Astrocyte (in vitro differentiated cells and primary cell): ENCODE results near the gene SHISAL2B.

Source experiments
- EZH2 ChIP-seq: IDR thresholded peaks from 2 replicates; pipeline ENCODE4 v1.6.1; 2012; ENCODE audit warnings: mild to moderate bottlenecking, low read length, inconsistent platforms; ENCODE audit not compliant: insufficient read depth
- TF ChIP-seq, protein P1 (sequence below): IDR thresholded peaks from 2 replicates; pipeline ENCODE4 v1.5.1; 2011; ENCODE audit warnings: low read depth, mild to moderate bottlenecking, inconsistent platforms, low read length, moderate library complexity; ENCODE audit not compliant: insufficient read depth

DNA sequence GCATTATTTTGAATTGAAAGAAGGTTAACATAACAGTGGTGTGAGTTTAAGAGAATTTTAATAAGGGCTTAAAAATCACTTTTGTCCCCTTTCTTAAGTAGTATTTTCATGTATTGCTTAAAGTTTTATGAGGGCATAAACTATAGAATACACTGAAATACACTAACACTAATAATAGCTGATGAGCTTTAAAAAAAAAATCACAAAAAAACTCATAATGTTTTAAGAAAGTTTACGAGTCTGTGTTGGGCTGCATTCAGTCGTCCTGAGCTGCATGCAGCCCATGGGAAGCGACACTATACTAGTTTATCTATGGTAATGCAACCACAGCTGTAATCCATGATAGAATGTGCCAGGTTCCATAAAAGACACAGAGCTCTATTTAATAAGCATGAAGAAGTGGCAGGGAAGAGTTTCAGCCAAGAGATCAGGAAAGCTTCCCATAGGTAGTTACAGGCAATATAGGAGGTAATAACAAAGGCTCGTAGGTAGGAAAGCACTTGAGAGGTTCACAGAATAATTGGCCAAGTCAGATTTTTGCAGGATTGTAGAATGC lies 73.7 kb downstream of the SHISAL2B start:
- TF ChIP-seq, protein P1, sequence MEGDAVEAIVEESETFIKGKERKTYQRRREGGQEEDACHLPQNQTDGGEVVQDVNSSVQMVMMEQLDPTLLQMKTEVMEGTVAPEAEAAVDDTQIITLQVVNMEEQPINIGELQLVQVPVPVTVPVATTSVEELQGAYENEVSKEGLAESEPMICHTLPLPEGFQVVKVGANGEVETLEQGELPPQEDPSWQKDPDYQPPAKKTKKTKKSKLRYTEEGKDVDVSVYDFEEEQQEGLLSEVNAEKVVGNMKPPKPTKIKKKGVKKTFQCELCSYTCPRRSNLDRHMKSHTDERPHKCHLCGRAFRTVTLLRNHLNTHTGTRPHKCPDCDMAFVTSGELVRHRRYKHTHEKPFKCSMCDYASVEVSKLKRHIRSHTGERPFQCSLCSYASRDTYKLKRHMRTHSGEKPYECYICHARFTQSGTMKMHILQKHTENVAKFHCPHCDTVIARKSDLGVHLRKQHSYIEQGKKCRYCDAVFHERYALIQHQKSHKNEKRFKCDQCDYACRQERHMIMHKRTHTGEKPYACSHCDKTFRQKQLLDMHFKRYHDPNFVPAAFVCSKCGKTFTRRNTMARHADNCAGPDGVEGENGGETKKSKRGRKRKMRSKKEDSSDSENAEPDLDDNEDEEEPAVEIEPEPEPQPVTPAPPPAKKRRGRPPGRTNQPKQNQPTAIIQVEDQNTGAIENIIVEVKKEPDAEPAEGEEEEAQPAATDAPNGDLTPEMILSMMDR, result no peak
- TF ChIP-seq EZH2, result no peak
